ENCODE results near the gene HDAC4. TPM values are rescaled to one million over a fixed set of nuclear protein-coding genes. Genes with fewer than 3 reads are reported as not detected.

HDAC4 gene
- total and polyA plus RNA-seq, 5 donors: 7.8 to 29.1 (median 22.5) TPM

DNA sequence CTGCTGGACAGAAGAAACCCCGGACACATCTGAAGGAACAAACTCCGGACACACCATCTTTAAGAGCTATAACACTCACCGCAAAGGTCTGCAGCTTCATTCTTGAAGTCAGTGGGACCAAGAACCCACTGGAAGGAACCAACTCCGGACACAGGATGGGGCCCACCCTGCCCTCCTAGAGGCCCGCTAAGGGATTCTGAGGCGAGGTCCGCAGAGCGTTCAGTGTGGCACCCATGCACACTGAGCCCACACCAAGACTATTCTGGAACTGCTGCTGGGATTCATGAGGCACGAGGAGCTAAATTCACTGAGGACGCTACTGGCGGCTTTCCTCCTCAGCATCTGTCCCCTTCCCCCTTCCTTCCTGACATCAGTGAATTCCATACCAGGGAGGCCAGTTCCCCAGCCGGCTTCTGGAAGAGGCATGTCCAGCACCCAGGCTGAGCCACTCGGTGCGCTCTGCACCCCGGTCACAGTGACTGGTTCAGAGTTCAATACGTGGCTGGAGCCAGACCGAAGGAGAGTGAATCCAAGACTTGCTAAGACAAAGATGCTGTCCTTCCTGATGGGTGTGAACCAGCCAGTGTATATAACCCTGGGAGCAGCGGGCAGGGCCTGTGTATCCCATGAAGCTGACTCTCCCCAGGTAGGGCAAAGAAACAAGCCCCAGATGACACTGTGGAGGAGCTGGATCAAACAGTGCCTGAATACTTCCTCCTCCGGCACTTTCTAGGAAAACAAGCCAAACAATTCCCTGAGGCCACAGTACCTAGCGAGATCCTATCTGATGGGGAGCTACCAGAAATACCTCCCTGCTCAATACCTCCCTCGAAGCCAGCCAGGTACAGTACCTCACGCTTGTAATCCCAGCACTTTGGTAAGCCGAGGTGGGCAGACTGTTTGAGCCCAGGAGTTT, 11.1 kb downstream of the HDAC4 start:
- DNase-seq (peak in 2 of 3 donors; percentile 11 to 42), ATAC-seq (no peak)
- H3K27me3 ChIP-seq (ENCODE audit: control insufficient read depth, insufficient read depth): no peaks in the 10 kb centered on the region
- intact Hi-C loops (cut with DNase I): loop anchor here in 1 of 4 donors (10.0 kb wide), 1 partner anchor 165 kb away; no protein-coding TSS in a partner anchor
- peaks cover 6% of the 10 kb centered on the region for H3K4me1 ChIP-seq (ENCODE audit: control insufficient read depth, insufficient read depth, low read length)
- H3K9me3 ChIP-seq (ENCODE audit: control insufficient read depth, low read length): no peaks in the 10 kb centered on the region
- H3K27ac ChIP-seq (ENCODE audit: low read length): no peak overlapping the region
- WGBS: 97% methylated on average over 23 of the region's 23 CpGs
- no peak overlapping the region for H3K4me3 ChIP-seq (ENCODE audit: low read length)

DNA sequence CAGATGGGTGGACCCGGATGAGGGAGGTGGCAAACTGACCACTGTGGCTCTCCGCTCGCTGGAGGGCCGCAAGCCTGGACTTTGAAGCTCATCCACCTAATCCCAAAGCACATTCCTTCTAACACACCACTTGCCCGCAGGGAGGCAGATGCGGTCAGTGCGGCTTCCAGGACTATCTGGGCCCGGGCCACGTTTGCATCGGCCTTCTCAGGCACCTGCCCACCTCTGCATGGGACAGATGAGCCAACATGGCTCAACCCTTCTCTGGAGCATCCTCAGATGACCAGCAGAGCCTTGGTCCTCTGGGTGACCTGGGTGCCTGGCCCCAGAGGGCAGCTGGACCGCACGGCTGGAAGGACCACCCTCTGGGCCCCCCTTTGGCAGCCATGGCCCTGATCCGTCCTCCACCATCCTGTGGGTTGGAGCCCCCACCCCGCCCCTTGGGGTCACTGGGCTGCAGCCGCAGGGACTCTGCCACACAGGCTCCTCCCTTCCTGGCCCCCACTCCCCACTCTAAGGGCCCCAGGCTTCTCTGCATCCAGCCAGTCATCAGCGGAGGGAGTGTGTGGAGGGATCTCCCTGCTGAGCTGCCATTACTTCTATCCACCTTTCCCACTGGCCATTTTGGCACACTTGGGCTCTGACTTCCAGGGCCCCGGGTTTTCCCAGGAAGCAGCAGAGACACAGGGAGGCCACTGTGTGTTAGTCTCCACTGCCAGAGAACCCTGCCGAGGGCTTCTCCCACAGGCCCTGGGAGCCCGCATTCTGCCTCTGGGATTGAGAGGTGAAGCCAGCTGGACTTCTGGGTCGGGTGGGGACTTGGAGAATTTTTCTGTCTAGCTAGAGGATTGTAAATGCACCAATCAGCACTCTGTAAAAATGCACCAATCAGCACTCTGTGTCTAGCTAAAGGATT, 12.3 kb downstream of the HDAC4 start:
- H3K27me3 ChIP-seq (ENCODE audit: control insufficient read depth, insufficient read depth): no peaks in the 10 kb centered on the region
- intact Hi-C loops (cut with DNase I): no loop called here
- H3K9me3 ChIP-seq (ENCODE audit: control insufficient read depth, low read length): no peaks in the 10 kb centered on the region
- peak in 1 of 3 donors; percentile 36 for DNase-seq
- H3K27ac ChIP-seq (ENCODE audit: low read length): no peak overlapping the region
- peaks cover 2% of the 10 kb centered on the region for H3K4me1 ChIP-seq (ENCODE audit: control insufficient read depth, insufficient read depth, low read length)
- WGBS: 94% methylated on average over 20 of the region's 20 CpGs
- no peak overlapping the region for H3K4me3 ChIP-seq (ENCODE audit: low read length)
- no peak for ATAC-seq

DNA sequence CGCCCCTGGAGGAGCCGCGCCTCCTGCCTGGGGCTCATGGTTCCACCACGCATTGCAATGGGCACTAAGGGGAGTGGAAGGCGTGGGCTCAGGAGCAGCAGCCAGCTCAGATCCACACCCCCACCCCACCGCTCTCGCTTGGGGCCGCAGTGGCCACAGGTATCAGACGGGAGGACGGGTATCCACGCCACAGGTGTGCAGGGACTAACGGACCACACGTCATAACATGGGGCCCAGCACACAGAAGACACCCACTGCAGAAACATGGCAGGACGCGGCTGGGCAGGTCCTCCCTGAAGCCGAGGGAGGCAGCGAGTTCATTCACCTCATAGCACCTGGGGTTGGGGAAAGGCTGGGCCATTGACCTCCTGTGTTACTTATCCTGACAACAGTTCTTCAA, 13.0 kb downstream of the HDAC4 start:
- no peak overlapping the region for H3K4me3 ChIP-seq (ENCODE audit: low read length)
- H3K27me3 ChIP-seq (ENCODE audit: control insufficient read depth, insufficient read depth): no peaks in the 10 kb centered on the region
- intact Hi-C loops (cut with DNase I): no loop called here
- ATAC-seq (no peak), DNase-seq (peak in 1 of 3 donors; percentile 30)
- no peaks in the 10 kb centered on the region for H3K4me1 ChIP-seq (ENCODE audit: control insufficient read depth, insufficient read depth, low read length)
- no peak overlapping the region for H3K27ac ChIP-seq (ENCODE audit: low read length)
- WGBS: 97% methylated on average over 17 of the region's 17 CpGs
- no peaks in the 10 kb centered on the region for H3K9me3 ChIP-seq (ENCODE audit: control insufficient read depth, low read length)

DNA sequence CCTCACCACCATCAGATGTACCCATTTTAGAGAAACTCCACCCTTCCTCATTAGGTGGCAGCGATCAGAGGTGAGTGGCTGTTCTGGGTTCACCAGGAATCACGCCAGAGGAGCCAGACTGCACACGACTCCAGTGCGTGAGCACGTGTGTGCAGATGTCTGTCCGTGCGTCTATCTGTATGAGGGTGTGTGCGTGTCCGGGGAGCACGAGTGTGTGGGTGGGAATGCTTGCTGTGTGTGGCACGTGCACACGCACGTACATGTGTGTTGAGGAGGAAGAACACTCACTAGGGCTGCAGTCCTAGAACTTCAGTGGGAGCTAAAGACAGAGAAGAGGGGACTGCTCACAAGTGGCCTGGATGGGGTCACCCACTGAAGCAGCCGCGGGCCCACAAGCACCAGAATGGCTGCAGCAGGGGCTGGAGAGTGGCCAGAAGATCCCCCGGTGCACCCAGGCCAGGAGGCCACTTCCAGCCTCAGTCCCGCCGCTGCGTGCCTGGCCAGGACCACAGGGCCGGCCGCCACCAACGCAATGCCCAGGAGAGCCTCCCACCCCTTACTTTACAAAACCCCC, 13.9 kb downstream of the HDAC4 start:
- DNase-seq: peak in 2 of 3 donors; percentile 34 to 55
- no peaks in the 10 kb centered on the region for H3K27me3 ChIP-seq (ENCODE audit: control insufficient read depth, insufficient read depth)
- H3K9me3 ChIP-seq (ENCODE audit: control insufficient read depth, low read length): no peaks in the 10 kb centered on the region
- intact Hi-C loops (cut with DNase I): no loop called here
- WGBS: 91% methylated on average over 22 of the region's 22 CpGs
- H3K4me3 ChIP-seq (ENCODE audit: low read length): no peak overlapping the region
- ATAC-seq: no peak
- H3K4me1 ChIP-seq (ENCODE audit: control insufficient read depth, insufficient read depth, low read length): no peaks in the 10 kb centered on the region
- no peak overlapping the region for H3K27ac ChIP-seq (ENCODE audit: low read length)

DNA sequence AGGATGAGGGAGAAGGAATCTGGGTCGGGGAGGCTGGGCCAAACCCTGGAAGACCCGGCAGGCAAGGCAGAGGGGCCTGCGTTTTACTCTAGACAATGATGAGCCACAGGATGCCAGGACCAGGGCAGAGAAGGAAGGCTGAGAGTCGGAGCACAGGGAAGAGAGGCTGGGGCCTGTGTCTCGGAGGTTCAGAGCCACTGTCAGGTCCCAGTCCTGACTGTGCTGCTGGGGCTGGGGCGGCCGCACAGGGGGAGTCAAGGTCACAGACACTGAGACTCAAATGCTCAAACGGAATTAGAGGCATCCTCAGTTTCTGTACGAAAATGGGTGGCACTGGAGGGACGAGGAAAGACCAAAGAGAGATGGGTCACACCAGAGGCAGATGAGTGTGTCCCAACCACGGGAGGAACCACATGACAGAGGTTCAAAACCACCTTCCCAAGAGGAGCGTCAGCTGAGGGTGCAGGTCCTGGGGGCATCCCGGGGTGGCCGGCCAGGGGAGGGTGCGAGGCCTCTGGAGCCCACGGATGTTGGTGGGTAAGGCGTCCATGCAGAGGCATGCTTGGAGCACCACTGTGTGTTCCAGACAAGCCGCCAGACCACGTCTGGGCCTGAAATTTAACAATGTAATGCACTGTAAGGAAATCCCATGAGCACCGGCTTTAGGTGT, 14.7 kb downstream of the HDAC4 start:
- DNase-seq (peak in 2 of 3 donors; percentile 2 to 48), ATAC-seq (no peak)
- intact Hi-C loops (cut with DNase I): no loop called here
- Histone ChIP-seq H3K27me3 (ENCODE audit: control insufficient read depth, insufficient read depth) (no peaks in the 10 kb centered on the region), H3K4me3 (ENCODE audit: low read length) (no peak overlapping the region), H3K9me3 (ENCODE audit: control insufficient read depth, low read length) (no peaks in the 10 kb centered on the region), H3K27ac (ENCODE audit: low read length) (no peak overlapping the region), H3K4me1 (ENCODE audit: control insufficient read depth, insufficient read depth, low read length) (no peaks in the 10 kb centered on the region)
- 93% methylated on average over 20 of the region's 20 CpGs for WGBS

DNA sequence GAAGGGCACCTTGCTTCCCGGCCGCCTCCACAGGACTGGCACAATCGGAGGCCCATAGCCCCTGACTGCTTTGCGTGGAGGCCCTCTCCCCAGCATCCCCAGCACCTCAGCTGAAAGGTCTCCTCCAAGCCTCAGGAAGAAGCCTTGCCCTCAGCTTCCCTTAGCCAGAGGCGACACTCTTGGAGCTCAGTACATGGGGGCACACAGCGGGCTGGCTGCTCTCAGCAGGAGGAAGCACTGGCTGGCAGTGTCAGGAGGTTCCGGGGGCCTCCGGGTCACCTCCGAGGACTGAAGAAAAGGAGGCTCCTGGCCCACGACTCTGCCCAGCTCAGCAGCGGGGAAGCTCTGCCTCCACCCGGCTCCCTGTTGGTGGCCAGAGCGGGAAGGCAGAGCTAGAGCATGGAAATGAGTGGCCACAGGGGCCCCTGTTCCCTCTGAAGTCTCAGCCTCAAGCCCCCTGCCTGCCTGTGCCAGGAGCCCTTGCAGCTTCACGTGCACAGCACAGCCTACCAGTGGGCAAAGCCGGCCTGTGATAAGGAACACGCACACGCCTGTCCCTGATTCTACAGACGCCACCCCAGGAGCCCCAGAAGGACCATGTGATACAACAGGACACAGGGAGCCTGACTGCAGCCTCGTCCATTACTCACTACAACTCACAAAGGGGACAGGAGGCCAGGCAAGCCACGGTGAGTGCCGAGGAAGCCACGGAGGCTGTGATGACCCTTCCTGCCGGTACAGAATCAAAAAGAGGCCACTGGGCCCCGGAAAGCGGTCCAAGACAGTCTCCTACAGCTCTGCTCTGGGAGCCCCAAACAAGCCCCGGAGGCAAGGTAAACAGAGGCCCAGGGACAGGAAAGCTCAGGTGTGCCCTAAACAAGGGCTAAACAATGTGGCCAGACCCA, 15.5 kb downstream of the HDAC4 start:
- no peak overlapping the region for H3K27ac ChIP-seq (ENCODE audit: low read length)
- DNase-seq: peak in 2 of 3 donors; percentile 11 to 45
- intact Hi-C loops (cut with DNase I): no loop called here

DNA sequence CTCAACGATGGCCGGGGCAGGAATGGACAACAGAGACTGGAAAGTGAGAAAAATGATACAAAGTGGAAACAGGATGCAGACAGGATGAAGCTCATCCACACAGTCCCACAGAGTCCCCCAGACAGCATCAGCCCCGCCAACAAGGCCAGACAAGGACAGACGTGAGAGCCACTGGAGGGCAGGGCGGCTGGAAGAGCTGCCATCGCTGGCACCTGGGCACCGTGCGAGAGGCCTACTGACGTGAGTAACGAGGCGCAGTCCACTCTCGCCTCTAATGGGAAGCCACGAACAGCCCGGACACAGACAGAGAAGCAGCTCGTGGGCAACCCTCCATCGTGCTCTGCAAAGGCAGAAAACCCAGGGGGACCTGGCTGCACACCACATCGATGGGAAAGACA, 17.1 kb downstream of the HDAC4 start:
- H3K4me3 ChIP-seq (ENCODE audit: low read length): no peak overlapping the region
- no peaks in the 10 kb centered on the region for H3K9me3 ChIP-seq (ENCODE audit: control insufficient read depth, low read length)
- H3K27ac ChIP-seq (ENCODE audit: low read length): no peak overlapping the region
- H3K4me1 ChIP-seq (ENCODE audit: control insufficient read depth, insufficient read depth, low read length): no peaks in the 10 kb centered on the region
- ATAC-seq (no peak), DNase-seq (peak in 1 of 3 donors; percentile 18)
- 95% methylated on average over 17 of the region's 17 CpGs for WGBS
- intact Hi-C loops (cut with DNase I): no loop called here
- no peaks in the 10 kb centered on the region for H3K27me3 ChIP-seq (ENCODE audit: control insufficient read depth, insufficient read depth)

More for the DNA sequence above, 15.5 kb downstream of the HDAC4 start:
- no peak for ATAC-seq
- Histone ChIP-seq H3K4me3 (ENCODE audit: low read length) (no peak overlapping the region), H3K27me3 (ENCODE audit: control insufficient read depth, insufficient read depth) (no peaks in the 10 kb centered on the region), H3K9me3 (ENCODE audit: control insufficient read depth, low read length) (no peaks in the 10 kb centered on the region), H3K4me1 (ENCODE audit: control insufficient read depth, insufficient read depth, low read length) (no peaks in the 10 kb centered on the region)
- 95% methylated on average over 26 of the region's 26 CpGs for WGBS

DNA sequence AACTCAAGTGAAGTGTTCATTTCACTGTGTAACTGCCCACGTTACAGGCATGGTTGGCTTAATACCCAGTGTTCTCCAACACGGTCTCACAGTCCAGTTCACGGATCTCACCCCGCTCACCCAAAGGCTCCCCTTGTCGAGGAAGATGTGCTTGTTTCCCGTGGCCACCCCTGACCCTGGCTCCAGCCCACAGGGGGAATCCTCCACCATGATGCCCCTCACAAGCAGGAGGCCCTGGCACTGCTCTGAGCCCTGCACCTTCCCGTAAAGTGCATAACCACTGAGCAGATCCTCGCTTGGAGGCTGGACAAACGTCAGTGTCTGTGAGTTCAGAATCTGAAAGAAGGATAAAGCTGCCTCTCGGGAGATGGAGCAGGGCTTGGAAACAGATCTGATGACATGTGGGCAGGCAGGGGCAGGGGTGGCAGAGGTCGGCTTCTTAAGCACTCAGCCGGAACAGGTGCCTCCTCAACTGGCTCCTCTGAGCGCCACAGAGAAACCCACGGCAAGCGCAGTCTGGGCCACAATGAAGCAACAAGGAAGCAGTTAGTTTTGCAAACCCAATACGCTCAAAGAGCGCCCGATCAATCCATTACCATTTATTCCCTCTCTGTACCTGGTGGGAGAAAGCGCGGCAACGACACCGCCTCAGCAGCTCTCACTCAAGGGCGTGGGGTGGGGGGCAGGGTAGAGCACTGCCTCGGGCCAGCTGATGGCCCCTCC, 17.6 kb downstream of the HDAC4 start:
- 91% methylated on average over 24 of the region's 24 CpGs for WGBS
- intact Hi-C loops (cut with DNase I): no loop called here
- no peak overlapping the region for H3K4me3 ChIP-seq (ENCODE audit: low read length)
- DNase-seq: no peak
- no peaks in the 10 kb centered on the region for H3K27me3 ChIP-seq (ENCODE audit: control insufficient read depth, insufficient read depth)
- no peaks in the 10 kb centered on the region for H3K4me1 ChIP-seq (ENCODE audit: control insufficient read depth, insufficient read depth, low read length)
- H3K27ac ChIP-seq (ENCODE audit: low read length): no peak overlapping the region
- no peak for ATAC-seq
- H3K9me3 ChIP-seq (ENCODE audit: control insufficient read depth, low read length): no peaks in the 10 kb centered on the region

DNA sequence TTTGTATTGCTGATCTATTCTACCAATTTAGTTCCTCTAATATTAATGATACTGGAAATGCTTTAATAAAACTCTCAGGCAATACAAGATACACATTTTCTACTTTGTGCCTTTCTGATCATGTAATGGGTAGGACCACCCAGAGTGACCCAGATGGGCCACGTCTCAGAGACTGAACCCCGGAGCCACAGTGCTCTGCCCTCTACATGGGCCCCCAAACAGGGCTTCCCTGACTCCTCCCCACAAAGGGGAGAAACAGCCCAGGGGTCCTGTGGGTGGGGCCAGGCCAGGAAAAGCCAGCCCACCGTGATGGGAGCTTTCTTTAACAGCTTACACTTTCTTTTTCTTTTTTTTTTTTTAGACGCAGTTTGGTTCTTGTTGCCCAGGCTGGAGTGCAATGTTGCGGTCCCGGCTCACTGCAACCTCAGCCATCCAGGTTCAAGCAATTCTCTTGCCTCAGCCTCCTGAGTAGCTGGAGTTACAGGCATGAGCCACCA, 18.4 kb downstream of the HDAC4 start:
- Histone ChIP-seq H3K27me3 (ENCODE audit: control insufficient read depth, insufficient read depth) (no peaks in the 10 kb centered on the region), H3K4me1 (ENCODE audit: control insufficient read depth, insufficient read depth, low read length) (no peaks in the 10 kb centered on the region), H3K27ac (ENCODE audit: low read length) (no peak overlapping the region), H3K4me3 (ENCODE audit: low read length) (no peak overlapping the region), H3K9me3 (ENCODE audit: control insufficient read depth, low read length) (no peaks in the 10 kb centered on the region)
- WGBS: 88% methylated on average over 6 of the region's 6 CpGs
- ATAC-seq (no peak), DNase-seq (no peak)
- intact Hi-C loops (cut with DNase I): no loop called here

Data from right cardiac atrium (tissue), 5 donors.